Tibial nerve (tissue), 3 donors: ENCODE data around the gene RTP2.

Source experiments
- CTCF ChIP-seq, 5 experiments: fragments of 200-600 bp in 3 of 5; fragments of 450-650 bp in 2 of 5; sonication (generic) in 3 of 5; IDR thresholded peaks; one replicate each; pipeline ENCODE4 v1.5.1; 2016 to 2019; ENCODE audit warnings: antibody characterized with exemption in 5 of 5, mild to moderate bottlenecking in 3 of 5, moderate library complexity in 2 of 5
- POLR2A ChIP-seq, 2 donors: fragments of 450-650 bp; IDR thresholded peaks; one replicate each; pipeline ENCODE4 v1.6.1; 2017; ENCODE audit warnings: antibody characterized with exemption in 2 of 2, mild to moderate bottlenecking in 2 of 2, moderate library complexity in 2 of 2

- no peak for TF ChIP-seq CTCF (IDR thresholded peaks at IDR 0.05)
- TF ChIP-seq POLR2A (IDR thresholded peaks at IDR 0.05), result no peak
Observed at GRCh38 chr3:187738071-187738330, 35.6 kb upstream of the RTP2 start.
